Stimulated activated CD4-positive, alpha-beta T cell treated with anti-CD3 and anti-CD28 coated beads, Interleukin-12 subunit alpha, Interleukin-12 subunit beta, amount 100 ng/mL, for 4 hours (primary cell): ENCODE measurements around the gene COL26A1.

Experiments
- DNase-seq: peaks from one replicate; pipeline ENCODE4 v3.0.0-alpha.2; 2020

COL26A1 gene

DNA sequence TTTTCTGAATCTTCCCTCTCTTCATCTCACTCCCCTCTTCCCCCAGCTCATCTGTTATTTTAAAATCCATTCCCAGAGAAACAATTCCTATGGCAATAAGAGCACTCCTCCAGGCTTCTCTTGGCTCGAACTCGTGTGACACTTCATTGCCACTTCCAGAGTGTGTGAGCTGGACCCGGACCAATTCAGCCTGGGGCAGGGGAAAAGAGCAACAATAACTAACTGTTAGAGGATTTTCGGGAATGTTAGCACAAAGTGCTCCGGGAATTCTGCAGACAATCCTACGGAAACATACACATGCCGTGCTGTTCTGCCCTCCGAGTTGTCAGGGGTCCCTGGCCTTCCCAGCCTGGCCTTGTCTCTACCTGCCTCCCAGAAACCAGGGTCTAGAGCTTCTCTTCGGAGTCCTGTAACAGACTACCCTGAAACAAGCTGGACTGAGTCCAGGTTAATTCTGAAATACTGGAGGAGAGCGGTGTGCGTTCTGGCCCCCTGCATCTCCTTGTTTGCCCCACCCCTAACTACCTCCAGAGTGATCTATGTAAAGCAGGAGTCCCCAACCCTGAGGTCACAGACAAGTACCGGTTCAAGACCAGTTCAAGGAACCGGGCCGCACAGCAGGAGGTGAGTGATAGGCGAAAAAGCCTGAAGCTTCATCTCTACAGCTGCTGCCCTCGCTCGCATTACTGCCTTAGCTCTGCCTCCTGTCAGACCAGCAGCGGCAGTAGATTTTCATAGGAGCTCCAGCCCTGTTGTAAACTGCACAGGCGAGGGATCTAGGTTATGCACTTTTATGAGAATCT is 11.3 kb downstream of the COL26A1 start:
- no peak for DNase-seq

DNA sequence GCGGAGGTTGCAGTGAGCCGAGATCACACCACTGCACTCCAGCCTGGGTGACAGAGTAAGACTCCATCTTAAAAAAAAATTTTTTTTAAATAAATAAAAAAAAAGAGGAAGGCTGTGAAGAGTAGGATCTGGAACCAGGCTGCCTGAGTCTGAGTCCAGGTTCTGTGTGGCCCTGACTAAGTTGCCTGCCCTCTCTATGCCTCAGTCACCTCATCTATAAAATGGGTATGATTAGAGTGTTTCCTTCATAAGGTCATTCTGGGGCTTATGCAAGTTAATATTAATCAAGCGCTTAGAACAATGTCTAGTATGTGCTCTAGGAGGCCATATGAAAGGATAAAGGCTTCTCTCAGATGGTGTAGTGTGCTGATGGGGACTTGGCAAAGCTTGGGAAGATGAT is 12.3 kb downstream of the COL26A1 start:
- DNase-seq = no peak

DNA sequence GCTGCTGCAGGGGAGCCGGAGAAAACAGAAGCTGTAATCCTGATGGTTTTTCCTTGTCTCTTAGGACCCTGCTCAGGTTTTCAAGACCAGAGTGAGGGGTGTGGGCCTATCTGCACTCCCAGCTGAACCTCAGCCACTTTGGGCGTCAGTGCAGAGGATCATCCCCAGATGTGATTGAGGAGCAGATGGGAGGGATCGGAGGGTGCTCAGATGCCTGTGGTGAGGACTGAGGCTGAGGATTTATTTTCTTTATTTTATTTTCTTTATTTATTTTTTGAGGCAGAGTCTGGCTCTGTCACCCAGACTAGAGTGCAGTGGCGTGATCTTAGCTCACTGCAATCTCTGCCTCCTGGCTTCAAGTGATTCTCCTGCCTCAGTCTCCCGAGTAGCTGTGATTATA is 13.9 kb downstream of the COL26A1 start:
- DNase-seq = no peak

DNA sequence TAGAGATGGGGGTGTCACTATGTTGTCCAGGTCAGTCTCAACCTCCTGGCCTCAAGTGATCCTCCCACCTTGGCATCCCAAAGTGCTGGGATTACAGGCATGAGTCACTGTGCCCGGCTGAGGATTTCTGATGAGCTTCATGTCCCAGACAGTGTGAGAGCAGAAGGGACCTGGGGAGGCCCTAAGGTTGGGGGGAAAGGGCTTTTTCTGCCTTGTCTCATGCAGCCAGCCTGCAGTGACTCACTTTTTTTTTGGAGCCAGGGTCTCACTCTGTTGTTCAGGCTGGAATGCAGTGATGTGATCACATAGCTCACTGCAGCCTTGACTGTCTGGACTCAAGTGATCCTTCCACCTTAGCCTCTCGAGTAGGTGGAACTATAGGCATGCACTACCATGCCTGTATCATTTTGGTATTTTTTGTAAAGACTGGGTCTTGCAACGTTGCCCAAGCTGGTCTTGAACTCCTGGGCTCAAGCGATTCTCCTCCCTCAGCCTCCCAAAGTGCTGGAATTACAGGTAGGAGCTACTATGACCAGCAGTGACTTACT is 14.6 kb downstream of the COL26A1 start:
- DNase-seq = no peak

DNA sequence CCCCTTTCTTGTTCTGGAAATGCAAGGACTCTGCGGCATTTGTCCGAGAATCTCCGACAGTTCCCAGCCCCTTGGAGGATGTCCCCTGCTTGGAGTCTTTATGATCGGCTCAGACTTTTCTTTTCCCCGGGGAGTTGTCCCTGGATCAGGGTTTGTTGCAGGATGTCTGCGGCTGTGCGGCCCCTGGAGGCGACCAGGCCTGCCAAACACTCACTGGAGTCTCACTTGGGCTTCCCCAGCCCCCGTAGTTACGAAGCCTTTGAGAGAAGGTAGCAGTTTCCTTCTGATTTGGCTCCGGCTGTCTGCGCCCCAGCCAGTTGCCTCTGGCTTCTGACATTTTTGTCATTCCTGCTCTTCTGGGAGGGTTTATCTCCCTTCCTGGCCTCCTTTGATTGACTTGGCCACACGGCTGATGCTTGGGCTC is 16.1 kb downstream of the COL26A1 start:
- no peak for DNase-seq

DNA sequence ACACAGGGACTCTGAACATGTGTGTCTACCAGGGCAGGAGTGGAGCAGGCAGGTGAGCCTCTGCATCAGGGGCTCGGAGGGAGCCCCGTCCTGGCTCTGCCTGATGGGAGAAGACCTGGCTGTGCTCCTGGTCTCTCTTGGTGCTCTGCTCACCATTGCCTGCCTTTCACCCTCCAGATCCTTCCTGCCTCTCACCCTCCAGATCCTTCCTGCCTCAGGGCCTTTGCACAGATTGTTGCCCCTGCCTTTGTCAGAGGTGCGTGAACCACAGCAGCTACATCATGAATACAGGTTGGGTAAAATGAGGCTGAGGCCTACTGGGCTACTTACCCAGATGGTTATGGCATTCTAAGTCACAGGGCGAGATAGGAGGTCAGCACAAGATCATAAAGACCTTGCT is 16.6 kb downstream of the COL26A1 start:
- DNase-seq = no peak

DNA sequence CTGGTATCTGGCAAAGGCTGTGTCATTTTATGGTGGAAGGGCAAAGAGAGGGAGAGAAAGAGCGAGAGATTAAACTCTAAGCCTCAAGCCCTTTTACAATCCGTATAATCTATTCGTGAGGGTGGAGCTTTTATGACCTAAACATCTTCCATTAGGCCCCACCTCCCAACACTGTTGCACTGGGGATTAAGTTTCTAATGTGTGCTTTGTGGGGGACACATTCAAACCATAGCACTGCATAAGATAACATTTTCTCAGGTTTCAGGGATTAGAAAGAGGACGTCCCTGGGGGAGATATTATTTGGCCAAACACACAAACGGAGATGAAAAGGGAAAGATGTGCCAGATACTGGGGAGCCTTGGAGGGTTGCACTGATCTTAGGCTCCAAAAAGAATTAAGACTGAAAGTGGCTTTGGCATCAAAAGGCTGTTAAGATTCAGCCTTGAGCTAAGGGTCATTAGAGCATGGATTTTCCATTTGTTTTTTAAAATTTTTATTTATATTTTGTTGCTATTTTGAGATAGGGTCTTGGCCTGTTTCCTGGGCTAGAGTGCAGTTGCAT is 19.0 kb downstream of the COL26A1 start:
- no peak for DNase-seq

DNA sequence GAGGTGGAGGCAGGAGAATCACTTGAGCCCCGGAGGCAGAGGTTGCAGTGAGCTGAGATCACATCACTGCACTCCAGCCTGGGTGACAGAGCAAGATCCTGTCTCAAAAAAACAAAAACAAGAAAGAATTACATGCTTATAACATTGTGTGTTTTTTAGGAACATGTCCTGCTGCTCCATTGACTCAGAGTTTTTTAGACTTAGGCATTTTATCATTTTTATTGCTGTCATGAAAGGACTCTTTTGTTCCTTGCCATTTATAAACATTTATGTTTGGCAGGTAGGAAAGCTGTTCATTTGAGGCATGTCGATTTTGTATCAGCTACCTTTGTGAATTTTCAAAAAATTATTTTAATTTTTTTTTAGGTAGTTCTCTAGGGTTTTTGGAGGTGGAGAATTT is 20.3 kb downstream of the COL26A1 start:
- no peak for DNase-seq

DNA sequence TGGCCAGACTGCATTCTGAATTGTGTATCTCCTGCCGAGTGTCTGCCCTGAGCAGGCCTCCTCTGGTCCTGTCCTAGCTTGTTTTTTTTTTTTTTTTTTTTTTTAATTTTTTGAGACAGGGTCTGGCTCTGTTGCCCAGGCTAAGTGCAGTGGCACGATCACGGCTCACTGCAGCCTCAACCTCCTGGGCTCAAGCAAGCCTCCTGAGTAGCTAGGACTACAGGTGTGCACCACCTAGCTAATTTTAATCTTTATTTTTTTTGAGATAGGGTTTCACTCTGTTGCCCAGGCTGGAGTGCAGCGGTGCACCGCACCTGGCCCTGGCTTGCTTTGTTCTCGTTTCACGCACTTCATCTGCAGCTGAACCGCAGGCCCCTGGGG is 23.5 kb downstream of the COL26A1 start:
- DNase-seq = no peak

DNA sequence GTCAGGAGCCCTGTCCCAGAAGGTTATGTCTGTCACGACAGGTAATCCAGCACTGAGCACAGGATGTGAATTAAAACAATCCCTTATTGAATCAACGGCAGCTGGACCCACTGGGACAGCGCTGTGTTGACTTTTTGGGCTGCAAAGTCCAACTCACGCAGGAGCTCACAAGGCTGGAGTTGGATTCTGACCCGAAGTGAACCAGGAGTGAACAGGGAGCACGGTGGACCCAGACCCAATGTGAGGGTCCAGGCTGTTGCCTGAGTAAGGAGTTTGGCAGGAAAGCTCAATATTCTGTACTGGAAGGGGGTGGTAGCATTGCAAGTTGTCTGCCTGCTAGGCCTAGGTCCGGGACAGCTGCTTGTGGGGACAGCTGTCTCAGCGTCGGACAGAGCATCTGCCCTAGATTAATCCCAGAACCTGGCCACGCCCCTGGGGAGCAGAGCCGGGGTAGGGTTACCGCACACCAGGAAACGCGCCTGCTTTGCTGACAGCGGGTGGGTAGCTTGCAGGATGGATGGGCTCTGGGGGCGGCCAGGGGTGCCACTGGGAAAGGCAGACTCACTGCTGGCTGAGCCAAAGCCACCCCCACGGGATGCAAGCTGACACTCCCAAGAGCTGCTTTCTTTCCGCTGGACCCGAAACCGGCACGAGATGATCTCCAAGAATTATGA is 24.0 kb downstream of the COL26A1 start:
- DNase-seq = no peak

DNA sequence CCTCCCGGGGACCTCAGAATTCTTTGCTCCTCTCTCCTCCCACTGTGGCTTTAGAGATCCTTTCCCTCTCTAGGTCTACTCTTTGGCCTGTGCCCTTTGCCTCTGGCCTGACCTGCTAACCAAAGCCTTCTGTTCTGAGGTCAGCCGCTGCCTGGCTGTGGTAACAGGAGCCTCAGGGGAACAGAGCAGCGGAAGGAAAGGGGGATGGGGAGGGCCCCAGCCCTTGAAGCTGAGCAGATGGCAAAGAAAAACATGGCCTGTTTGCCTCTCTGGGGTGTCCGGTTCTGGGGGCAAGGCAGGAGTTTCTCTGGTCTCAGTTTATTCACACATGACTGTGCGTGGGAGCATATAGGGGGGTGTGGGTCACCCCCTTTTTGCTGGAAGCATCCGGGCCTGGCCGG is 28.2 kb downstream of the COL26A1 start:
- DNase-seq = no peak

DNA sequence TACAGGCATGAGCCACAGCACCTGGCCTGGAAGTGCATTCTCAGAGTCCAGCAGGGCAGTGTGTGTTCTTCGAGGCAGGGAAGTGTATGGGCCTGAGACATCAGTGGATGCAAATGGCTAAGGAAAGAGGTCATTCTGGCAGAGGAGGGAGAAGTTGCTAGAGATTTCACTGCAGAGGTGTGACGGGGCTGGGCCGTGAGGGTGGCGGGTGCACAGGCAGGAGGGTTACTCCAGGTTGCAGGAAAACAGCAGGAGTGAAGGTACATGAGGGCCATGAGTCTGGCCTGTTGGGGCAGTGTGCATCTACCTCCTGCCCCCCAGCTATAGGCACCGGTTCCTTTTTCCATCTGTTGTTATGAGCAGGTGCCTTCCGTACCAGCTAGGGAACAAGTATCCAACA is 29.3 kb downstream of the COL26A1 start:
- no peak for DNase-seq

DNA sequence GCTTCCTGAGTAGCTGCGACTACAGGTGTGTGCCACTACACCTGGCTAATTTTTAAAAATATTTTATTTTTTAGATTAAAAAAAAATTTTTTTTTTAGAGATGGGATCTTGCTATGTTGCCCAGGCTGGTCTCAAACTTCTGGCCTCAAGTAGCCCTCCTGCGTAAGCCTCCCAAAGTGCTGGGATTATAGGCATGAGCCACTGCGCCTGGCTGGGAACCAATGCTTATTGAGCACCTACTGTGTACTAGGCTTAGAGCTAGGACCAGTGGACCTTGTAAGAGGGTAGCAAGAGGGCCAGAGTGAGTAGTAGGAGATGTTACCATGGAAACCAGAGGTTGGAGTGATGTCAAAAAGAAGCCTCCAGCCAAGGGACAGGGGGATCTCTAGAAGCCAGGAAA is 31.2 kb downstream of the COL26A1 start:
- no peak for DNase-seq

DNA sequence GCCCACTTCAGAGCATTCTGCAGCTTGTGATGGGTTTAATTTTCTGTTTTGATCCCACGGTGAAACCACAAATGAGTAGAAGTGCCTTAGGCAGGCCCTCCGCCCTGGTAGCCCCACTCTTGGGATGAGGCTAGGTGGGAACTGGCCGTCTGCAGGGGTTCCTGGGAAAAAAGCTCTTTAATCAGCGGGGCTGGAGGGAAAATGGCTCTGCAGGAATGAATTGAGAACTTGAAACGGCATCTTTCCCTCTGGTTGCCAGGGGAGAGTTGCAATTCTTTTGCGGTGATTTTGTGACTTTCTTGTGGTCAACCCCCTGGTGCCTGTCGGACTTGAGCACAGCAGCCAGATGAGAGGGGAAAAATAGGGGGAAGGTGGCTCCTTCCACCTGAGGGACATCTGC is 32.7 kb downstream of the COL26A1 start:
- no peak for DNase-seq

DNA sequence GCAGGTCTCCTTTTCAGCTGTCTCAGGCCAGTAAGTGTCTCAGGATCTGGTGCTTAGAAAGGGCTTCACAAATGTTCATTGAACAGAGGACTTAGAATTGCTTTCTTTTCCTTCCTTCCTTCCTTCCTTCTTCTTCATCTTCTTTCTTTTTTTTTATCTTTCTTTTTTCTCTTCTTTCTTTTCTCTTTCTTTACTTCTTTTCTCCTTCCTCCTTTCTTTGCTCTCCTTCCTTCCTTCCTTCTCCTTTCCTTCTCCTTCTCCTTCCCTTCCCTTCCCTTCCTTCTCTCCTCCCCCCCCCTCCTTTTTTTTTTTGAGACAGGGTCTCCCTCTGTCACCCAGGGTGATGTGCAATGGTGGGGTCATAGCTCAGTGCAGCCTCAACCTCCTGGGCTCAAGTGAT is 34.6 kb downstream of the COL26A1 start:
- no peak for DNase-seq

DNA sequence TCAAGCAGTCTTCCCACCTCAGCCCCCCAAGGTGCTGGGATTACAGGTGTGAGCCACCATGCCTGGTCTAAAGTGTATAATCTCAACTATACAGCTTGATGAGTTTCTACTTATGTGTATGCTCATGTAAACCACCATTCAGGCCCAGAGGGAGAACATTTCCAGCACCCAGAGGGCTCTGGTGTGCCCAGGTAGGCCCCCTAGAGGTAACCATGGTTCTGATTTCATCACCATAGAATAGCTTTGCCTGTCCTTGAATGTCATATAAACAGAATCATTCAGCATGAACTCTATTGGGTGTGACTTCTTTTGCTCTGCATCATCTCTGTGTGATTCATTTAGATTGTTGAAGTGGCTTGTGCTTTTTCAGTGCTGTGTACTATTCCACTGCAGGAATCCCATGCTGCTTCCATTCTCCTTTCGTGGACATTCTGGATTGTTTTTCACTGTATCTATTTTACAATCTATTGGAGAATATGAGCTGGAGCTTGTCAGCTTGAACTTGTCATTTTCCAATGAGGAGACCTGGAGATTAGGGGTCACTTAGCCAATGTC is 35.2 kb downstream of the COL26A1 start:
- DNase-seq = no peak

DNA sequence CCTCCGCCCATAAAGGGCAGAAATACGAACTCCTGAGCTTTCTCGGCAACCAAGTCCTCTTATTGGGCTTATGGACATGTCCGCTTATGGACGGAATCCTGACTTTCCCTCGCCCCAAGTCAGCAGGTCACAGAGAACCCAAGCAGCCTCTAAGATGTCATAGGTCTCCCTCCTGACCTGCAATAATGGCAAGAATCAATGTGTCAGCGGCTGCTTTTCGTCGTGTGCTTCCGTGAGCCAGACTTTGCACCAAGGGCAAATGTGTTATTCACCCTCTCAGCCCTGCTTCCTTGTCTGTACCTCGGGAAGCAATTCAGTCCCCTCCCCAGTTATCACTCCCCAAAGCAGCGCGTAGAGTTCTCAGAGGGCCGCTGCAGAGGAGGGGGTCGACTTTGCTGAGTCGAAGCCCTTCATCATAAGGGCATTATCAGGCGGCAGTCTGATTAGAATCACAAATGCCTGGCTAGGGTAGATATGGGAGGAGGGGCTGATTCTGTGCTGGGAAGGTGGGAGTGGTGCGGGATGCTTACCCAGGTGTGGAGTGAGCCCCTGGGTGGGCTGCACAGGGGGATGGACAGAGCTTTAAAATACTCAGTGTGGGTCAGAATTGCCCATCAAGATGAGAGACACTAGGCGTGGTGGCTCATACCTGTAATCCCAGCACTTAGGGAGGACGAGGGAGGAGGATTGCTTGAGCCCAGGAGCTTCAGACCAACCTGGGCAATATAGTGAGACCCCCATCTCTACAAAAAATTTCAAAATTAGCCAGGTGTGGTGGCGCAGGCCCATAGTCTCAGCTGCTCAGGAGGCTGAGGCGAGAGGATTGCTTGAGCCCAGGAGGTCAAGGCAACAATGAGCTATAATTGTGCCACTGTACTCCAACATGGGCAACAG is 36.0 kb downstream of the COL26A1 start:
- no peak for DNase-seq

DNA sequence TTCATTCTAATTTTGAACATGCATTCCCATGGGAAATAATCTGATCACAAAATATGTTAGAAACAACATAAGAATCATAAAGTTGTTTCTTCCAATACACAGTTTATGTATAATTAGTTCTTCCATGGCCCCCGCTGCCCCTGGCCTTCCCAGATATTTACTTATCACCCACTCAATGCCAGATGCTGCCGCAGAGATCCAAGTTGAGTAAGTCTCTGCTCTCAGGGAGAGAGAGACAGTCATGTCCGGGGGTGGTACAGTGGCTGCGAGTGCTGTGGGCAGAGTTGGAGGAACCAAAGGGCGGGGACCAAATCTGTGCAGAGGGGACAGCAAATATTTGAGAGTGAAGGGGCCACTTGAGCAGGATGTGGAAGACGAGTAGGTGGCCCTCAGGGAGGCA is 37.1 kb downstream of the COL26A1 start:
- no peak for DNase-seq

DNA sequence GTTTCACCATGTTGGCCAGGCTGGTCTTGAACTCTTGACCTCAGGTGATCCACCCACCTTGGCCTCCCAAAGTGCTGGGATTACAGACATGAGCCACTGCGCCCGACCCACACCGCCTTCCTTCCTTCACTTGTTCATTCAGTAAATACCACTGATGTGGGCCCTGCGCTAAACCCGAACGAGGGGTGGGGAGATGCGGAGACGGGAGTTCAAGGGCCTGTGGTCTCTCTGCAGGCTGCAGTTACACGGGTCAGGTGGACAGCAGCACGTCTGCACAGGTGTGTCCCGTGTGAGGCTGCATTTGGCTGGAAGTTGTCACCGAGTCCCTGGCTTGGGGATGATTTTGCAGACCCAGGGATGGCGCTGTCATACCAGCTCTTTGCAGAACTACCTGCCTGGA is 38.1 kb downstream of the COL26A1 start:
- DNase-seq = no peak

DNA sequence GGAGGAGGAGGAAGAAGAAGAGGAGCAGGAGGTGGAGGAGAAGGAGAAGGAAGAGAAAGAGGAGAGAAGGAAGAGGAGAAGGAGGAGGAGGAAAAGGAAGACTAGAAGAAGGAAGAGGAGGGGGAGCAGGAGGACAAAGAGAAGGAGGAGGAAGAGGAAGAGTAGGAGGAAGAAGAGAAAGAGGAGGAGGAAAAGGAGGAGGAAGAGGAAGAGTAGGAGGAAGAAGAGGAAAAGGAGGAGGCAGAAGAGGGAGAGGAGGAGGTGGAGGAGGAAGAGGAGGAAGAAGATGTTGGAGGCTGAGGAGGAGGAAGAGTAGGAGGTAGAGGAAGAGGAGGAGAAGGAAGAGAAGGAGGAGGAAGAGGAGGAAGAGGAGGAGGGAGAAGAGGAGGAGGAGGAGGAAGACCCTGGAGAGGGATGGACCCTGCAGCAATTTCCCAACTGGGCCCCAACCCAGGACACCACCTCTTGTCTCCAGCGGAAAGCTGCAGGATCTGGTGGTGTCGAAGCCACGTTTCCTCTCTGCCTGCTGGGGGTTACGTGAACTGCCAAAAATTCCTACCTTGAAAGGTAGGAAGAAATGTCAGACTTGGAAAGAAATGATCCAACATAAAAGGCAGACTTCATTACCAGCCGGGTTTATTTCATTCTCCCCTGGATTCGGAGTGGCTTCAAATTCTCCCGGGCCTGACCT is 38.9 kb downstream of the COL26A1 start:
- DNase-seq = no peak

DNA sequence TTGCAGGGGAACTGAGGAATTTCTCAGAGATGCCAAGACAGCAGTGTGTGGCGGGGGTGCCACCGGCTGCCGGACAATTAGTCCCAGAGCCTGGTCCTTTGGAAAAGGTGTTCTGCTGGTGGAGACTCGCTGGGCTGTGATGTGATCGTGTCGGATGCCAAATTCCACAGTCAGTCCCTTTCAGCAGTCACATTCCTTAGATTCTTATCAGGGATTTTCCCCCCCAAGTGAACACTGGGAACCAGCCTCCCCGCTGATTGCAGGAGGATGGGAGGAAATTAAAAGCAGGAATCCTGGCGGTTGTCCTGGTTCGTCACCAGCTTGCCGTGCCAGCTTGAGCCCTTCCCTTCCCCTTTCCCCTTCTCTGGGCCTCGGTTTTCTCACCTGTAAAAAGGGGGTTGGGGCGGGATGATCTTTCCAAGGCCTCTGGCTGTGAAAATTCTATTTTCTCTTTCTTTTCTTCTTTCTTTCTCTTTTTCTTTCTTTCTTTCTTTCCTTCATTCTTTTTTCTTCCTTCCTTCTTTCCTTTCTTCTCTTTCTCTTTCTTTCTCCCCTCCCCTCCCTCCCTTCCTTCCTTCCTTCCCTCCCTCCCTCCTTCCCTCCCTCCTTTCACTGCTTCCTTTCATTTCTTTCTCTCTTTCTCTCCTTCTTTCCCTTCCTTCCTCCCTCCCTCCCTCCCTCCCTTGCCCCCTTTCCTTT is 39.6 kb downstream of the COL26A1 start:
- DNase-seq = no peak
